PC-9 (cell line): ENCODE results near the gene PCGF2. TPM values are rescaled to one million over a fixed set of nuclear protein-coding genes. Genes with fewer than 3 reads are reported as not detected.

Source experiments
- BruUV-seq: library from RNA; stranded (reverse); fragments of 400-500 nt; replicated peaks from 2 replicates; lab custom pipeline; 2021; lab: Mats Ljungman, UMichigan
- CTCF ChIA-PET: fragments of 300-600 bp; sonication (Branson Sonifier 250); formaldehyde crosslinking; loops from one replicate; lab custom pipeline; 2022; ENCODE audit warnings: antibody characterized with exemption; lab: Charles Lee
- POLR2A ChIA-PET: fragments of 300-600 bp; sonication (Branson Sonifier 250); formaldehyde crosslinking; loops from one replicate; lab custom pipeline; 2022; ENCODE audit warnings: antibody characterized with exemption; ENCODE audit not compliant: unreplicated experiment; lab: Charles Lee
- DNase-seq, 2 experiments: peaks; one replicate each; pipeline versions ENCODE4 v3.0.0 to v3.0.0-alpha.2; 2015 to 2022; ENCODE audit warnings: mixed read lengths in 1 of 2
- H2AFZ ChIP-seq: fragments of 200-600 bp; sonication (generic); 2 replicates; pipeline ENCODE4 v1.8.1; 2017; ENCODE audit warnings: antibody characterized with exemption
- H3F3A ChIP-seq: fragments of 200-600 bp; sonication (generic); 2 replicates; pipeline ENCODE4 v1.8.1; 2017; ENCODE audit warnings: antibody characterized with exemption, mild to moderate bottlenecking, low read depth; ENCODE audit not compliant: insufficient read depth
- H3K27ac ChIP-seq: fragments of 200-600 bp; sonication (generic); 2 replicates; pipeline ENCODE4 v1.6.1; 2016; ENCODE audit warnings: mixed run types
- H3K27me3 ChIP-seq: fragments of 200-600 bp; sonication (generic); 2 replicates; pipeline ENCODE4 v1.6.1; 2016; ENCODE audit warnings: low read depth, mixed run types; ENCODE audit not compliant: insufficient read depth
- H3K36me3 ChIP-seq: fragments of 200-600 bp; sonication (generic); 2 replicates; pipeline ENCODE4 v1.6.1; 2016; ENCODE audit warnings: low read depth, mixed run types
- H3K4me1 ChIP-seq: fragments of 200-600 bp; sonication (generic); replicated peaks from 2 replicates; pipeline ENCODE4 v1.6.1; 2016; ENCODE audit warnings: mixed run types; ENCODE audit not compliant: insufficient read depth
- H3K4me2 ChIP-seq: fragments of 200-600 bp; sonication (generic); 2 replicates; pipeline ENCODE4 v1.6.1; 2017; ENCODE audit warnings: mixed run types
- H3K4me3 ChIP-seq: fragments of 200-600 bp; sonication (generic); 2 replicates; pipeline ENCODE4 v1.6.1; 2016; ENCODE audit warnings: mixed run types
- H3K79me2 ChIP-seq: fragments of 200-600 bp; sonication (generic); 2 replicates; pipeline ENCODE4 v1.6.1; 2017; ENCODE audit warnings: low read depth, mixed run types
- H3K9me2 ChIP-seq: fragments of 200-600 bp; sonication (generic); 2 replicates; pipeline ENCODE4 v1.8.1; 2017; ENCODE audit warnings: mild to moderate bottlenecking; ENCODE audit not compliant: insufficient read depth
- H3K9me3 ChIP-seq: fragments of 200-600 bp; sonication (generic); 2 replicates; pipeline ENCODE4 v1.8.1; 2016; ENCODE audit warnings: low read depth; ENCODE audit not compliant: insufficient read depth
- H4K20me1 ChIP-seq: fragments of 200-600 bp; sonication (generic); 2 replicates; pipeline ENCODE4 v1.8.1; 2017; ENCODE audit not compliant: insufficient read depth
- EZH2 ChIP-seq: fragments of 200-600 bp; sonication (generic); IDR thresholded peaks from 2 replicates; pipeline ENCODE4 v1.8.0; 2017; ENCODE audit warnings: antibody characterized with exemption, low read depth
- intact Hi-C: fragments of 100-400 bp; cut with micrococcal nuclease; formaldehyde crosslinking; loops from one replicate; pipeline ENCODE4 v1.10.0; 2022; ENCODE audit not compliant: unreplicated experiment
- total RNA-seq: library from RNA; stranded (reverse); gene quantifications from 2 replicates; pipeline ENCODE4 v1.2.3, GENCODE V29; 2021
- TF ChIP-seq, protein P1 (sequence below): fragments of 200-600 bp; sonication (generic); conservative IDR thresholded peaks from 2 replicates; pipeline ENCODE4 v1.6.1; 2017; ENCODE audit warnings: mixed run types, antibody characterized with exemption, mild to moderate bottlenecking, moderate library complexity

The PCGF2 gene
- total RNA-seq, 1 experiment from 2014 or later = 43.3 TPM

DNA sequence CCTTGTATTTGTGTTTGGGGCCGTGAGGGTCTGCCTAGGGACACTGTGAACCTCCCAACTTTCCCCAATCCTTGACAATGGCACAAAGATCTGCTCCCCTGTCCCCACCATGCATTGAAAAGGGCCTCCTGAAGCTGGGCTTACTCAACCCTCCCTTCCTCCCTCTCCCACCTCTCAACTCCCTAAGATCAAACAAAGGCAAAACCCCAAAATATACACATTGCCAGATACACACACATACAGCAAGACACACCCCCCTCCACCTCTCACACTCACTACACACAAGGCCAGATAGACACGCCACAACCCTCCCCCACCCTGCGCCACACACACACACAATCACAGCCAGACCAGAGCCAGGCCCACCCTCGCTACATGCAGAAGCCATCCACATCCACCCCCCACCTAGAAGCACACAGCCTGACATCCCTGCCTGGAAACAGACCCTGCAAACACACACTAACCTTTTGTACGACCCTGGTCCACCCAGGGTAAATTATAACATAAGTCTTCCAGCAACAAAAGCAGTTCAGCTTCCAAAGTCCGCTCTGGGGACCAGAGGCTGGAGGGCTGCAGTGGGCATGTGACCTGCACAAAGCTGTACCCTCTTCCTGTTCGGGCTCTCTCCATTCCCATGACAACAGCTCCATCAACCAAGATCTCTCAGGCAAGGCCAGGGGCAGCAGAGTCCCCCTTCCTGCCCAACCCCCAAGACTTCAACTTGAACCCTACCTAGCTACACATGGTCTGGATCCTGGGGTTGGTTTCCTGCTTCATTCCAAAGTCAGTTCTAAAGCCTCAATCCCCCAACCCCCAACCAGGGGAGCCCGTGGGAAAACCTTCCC lies 1.9 kb downstream of the PCGF2 start:
- BruUV-seq = TSS peak; percentile 4
- H4K20me1 ChIP-seq = peaks cover 45% of the 10 kb centered on the region
- H3K4me3 ChIP-seq = peak overlapping the region; percentile 98
- H3K4me2 ChIP-seq = peak overlapping the region; percentile 86
- intact Hi-C loops = no loop called here
- H3K9me2 ChIP-seq = no peaks in the 10 kb centered on the region
- H3K27me3 ChIP-seq = no peaks in the 10 kb centered on the region
- H3K79me2 ChIP-seq = peaks cover 89% of the 10 kb centered on the region
- no peak overlapping the region for H3K27ac ChIP-seq
- no peak overlapping the region for H2AFZ ChIP-seq
- TF ChIP-seq, protein P1, sequence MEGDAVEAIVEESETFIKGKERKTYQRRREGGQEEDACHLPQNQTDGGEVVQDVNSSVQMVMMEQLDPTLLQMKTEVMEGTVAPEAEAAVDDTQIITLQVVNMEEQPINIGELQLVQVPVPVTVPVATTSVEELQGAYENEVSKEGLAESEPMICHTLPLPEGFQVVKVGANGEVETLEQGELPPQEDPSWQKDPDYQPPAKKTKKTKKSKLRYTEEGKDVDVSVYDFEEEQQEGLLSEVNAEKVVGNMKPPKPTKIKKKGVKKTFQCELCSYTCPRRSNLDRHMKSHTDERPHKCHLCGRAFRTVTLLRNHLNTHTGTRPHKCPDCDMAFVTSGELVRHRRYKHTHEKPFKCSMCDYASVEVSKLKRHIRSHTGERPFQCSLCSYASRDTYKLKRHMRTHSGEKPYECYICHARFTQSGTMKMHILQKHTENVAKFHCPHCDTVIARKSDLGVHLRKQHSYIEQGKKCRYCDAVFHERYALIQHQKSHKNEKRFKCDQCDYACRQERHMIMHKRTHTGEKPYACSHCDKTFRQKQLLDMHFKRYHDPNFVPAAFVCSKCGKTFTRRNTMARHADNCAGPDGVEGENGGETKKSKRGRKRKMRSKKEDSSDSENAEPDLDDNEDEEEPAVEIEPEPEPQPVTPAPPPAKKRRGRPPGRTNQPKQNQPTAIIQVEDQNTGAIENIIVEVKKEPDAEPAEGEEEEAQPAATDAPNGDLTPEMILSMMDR = no peak
- no peak for TF ChIP-seq EZH2
- no peaks in the 10 kb centered on the region for H3K9me3 ChIP-seq
- no peak for DNase-seq
- peaks cover 27% of the 10 kb centered on the region for H3K4me1 ChIP-seq
- peaks cover 36% of the 10 kb centered on the region for H3F3A ChIP-seq
- POLR2A ChIA-PET = no interaction called here
- H3K36me3 ChIP-seq = no peaks in the 10 kb centered on the region
- CTCF ChIA-PET = interaction anchor here (0.7 kb wide), 1 partner anchor 61 kb away, joined by 3 read pairs; no protein-coding TSS in a partner anchor

DNA sequence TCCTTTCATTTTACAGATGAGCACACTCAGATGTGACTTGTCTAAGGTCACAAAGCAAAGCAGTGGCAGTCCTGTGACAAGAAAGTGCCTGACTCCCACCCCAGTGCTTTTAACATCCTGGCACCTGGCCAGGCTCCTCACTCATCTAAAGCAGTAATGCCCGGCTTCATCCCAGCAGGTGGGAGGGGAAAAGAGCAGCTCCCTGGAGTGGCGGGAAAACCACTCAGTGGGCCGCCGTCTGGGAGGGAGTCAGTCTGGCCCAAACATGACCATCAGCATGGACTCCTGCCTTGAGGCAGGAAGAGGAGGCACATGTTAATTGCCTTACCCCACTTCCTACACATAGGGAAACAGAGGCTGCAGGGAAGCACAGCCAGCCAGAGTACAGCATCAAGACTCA lies 2.6 kb downstream of the PCGF2 start:
- no peak for TF ChIP-seq EZH2
- TF ChIP-seq, protein P1 = no peak
- Histone ChIP-seq H3K9me3 (no peaks in the 10 kb centered on the region), H3K36me3 (no peaks in the 10 kb centered on the region), H3K4me1 (peaks cover 27% of the 10 kb centered on the region), H4K20me1 (peaks cover 52% of the 10 kb centered on the region), H3K4me3 (no peak overlapping the region), H3F3A (peaks cover 31% of the 10 kb centered on the region), H3K79me2 (peaks cover 85% of the 10 kb centered on the region), H2AFZ (no peak overlapping the region), H3K27ac (no peak overlapping the region), H3K27me3 (no peaks in the 10 kb centered on the region), H3K9me2 (no peaks in the 10 kb centered on the region), H3K4me2 (peak overlapping the region; percentile 86; the same call in 1 of the 2 replicates)
- no peak for DNase-seq
- BruUV-seq = no TSS peak
- intact Hi-C loops = no loop called here
- POLR2A ChIA-PET = no interaction called here
- CTCF ChIA-PET = interaction anchor here (0.6 kb wide), 1 partner anchor 421 kb away, joined by 6 read pairs; no protein-coding TSS in a partner anchor

DNA sequence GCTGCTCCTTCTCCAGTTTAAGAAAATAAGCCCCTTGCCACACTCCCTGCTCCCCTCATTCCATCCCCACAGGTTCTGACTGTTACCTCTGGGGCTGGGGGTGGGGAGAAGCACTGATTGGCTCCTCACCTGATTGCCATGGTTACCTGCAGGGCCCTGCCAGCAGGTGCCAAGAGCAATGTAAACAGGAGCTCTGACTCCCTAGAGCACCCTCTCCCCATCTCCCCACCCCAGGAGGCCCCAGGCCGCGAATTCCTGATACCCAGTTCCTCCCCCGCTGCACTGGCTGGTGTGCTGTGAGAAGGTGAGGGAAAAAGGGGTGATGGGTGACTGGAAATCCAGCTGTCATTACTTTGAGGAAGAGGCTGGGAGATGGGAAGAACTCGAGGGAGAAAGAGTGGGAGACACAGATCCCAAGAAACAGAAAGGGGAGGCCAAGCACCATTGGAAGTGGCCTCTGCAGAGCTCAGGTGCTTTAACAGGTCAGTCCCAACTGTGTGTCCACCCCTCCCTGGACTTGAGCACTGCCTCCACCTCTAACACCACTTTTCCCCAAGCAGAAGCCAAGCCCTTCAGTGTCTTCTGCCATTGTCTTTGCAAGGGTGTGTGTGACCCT lies 4.5 kb downstream of the PCGF2 start:
- CTCF ChIA-PET = interaction anchor here (0.7 to 1.5 kb wide), 2 partner anchors 9 to 12 kb away, joined by 4 to 8 read pairs; no protein-coding TSS in a partner anchor
- Histone ChIP-seq H3K79me2 (peaks cover 70% of the 10 kb centered on the region), H4K20me1 (peaks cover 52% of the 10 kb centered on the region), H3K27ac (no peak overlapping the region), H3K27me3 (no peaks in the 10 kb centered on the region), H3K4me2 (0 out of 2 replicates have a peak overlapping the region, but pooled peaks have one; percentile 16), H3F3A (peaks cover 26% of the 10 kb centered on the region; the same call in 1 of the 2 replicates), H3K9me2 (no peaks in the 10 kb centered on the region), H3K4me1 (peaks cover 27% of the 10 kb centered on the region), H2AFZ (no peak overlapping the region), H3K36me3 (peaks cover 6% of the 10 kb centered on the region; the same call in 1 of the 2 replicates), H3K9me3 (no peaks in the 10 kb centered on the region), H3K4me3 (no peak overlapping the region)
- no peak for DNase-seq
- no TSS peak for BruUV-seq
- POLR2A ChIA-PET = no interaction called here
- no peak for TF ChIP-seq EZH2
- TF ChIP-seq, protein P1 = no peak
- intact Hi-C loops = no loop called here
